ENCODE results near the gene SCUBE3. TPM values are rescaled to one million over a fixed set of nuclear protein-coding genes. Genes with fewer than 3 reads are reported as not detected.

SCUBE3 gene
- total and polyA plus RNA-seq, 2 of the 8 experiments (the other 6 are each of a cell fraction or from before 2014, with no cell fraction given), result 0.80 to 1.0 TPM

GRCh38 chr6:35265523-35265922, 51.8 kb downstream of the SCUBE3 start:
- no peak for DNase-seq (ENCODE audit: low read depth in 1 of 2, low spot score in 2 of 2)
- TF ChIP-seq JUND (IDR thresholded peaks at IDR 0.05; ENCODE audit: low read length) (no peak), SIX5 (IDR thresholded peaks at IDR 0.05; ENCODE audit: low read depth, low read length) (no peak), SUZ12 (IDR thresholded peaks at IDR 0.05; ENCODE audit: low read length) (no peak), KDM1A (IDR thresholded peaks at IDR 0.05; ENCODE audit: borderline replicate concordance, low read length) (no peak), TEAD4 (IDR thresholded peaks at IDR 0.05; ENCODE audit: low read depth, low read length) (no peak), HDAC6 (IDR thresholded peaks at IDR 0.05; ENCODE audit: low read depth, low read length) (no peak), CHD1 (IDR thresholded peaks at IDR 0.05; ENCODE audit: low read depth, low read length) (no peak), USF2 (IDR thresholded peaks at IDR 0.05; ENCODE audit: low read length) (no peak), EZH2 (IDR thresholded peaks at IDR 0.05; ENCODE audit: low read depth, low read length, severe bottlenecking) (no peak), GABPA (IDR thresholded peaks at IDR 0.05; ENCODE audit: borderline replicate concordance, insufficient read depth, low read length) (no peak), CEBPB (IDR thresholded peaks at IDR 0.05; ENCODE audit: low read depth, low read length) (no peak), TAF1 (IDR thresholded peaks at IDR 0.05; ENCODE audit: low read depth, low read length) (no peak), SIN3A (conservative IDR thresholded peaks at IDR 0.05 in 1 of 2, IDR thresholded peaks at IDR 0.05 in 1 of 2; ENCODE audit: low read depth in 1 of 2, low read length in 2 of 2) (no peak)
- H3K27ac ChIP-seq (ENCODE audit: low read depth, low read length), result no peak overlapping the region
- no peaks in the 10 kb centered on the region for H3K36me3 ChIP-seq (ENCODE audit: control insufficient read depth in 2 of 4, insufficient read depth in 4 of 4, low read length in 3 of 4)
- no peak overlapping the region for H3K56ac ChIP-seq (replicated peaks; ENCODE audit: insufficient read length, low read depth, low read length)
- peaks cover 0 to 1% of the 10 kb centered on the region in 2 experiments for H4K20me1 ChIP-seq (replicated peaks in 1 of 2; ENCODE audit: control insufficient read depth in 1 of 2, insufficient read depth in 2 of 2, low read length in 2 of 2)
- ChIA-PET POLR2A (ENCODE audit: partially characterized antibody) (interaction anchor here (0.6 kb wide), 1 partner anchor 856 kb away, joined by 3 read pairs; no protein-coding TSS in a partner anchor), CTCF (ENCODE audit: partially characterized antibody) (interaction anchor here (1.4 kb wide), 1 partner anchor 28 kb away, joined by 3 read pairs; no protein-coding TSS in a partner anchor)
- no peak overlapping the region for H2BK120ac ChIP-seq (replicated peaks; ENCODE audit: low read depth, low read length)
- H3K9ac ChIP-seq (replicated peaks in 1 of 4; ENCODE audit: extremely low read depth in 1 of 4, low read depth in 3 of 4, low read length in 3 of 4), result no peak overlapping the region
- H3K79me2 ChIP-seq (ENCODE audit: control insufficient read depth in 1 of 2, insufficient read depth in 2 of 2, low read length in 2 of 2), result no peaks in the 10 kb centered on the region
- no peak overlapping the region for H3K23ac ChIP-seq (ENCODE audit: insufficient read length)
- no peak overlapping the region for H2BK15ac ChIP-seq (ENCODE audit: low read length)
- H3K27me3 ChIP-seq (replicated peaks in 1 of 4; ENCODE audit: control insufficient read depth in 3 of 4, extremely low read depth in 1 of 4, insufficient read depth in 3 of 4, low read length in 3 of 4), result no peaks in the 10 kb centered on the region; a peak in 2 of 7 replicates
- H3K14ac ChIP-seq (ENCODE audit: insufficient read length), result no peak overlapping the region
- no peaks in the 10 kb centered on the region for H3K79me1 ChIP-seq (ENCODE audit: low read depth, low read length)
- FAIRE-seq, result no peak
- H2BK20ac ChIP-seq (ENCODE audit: low read length), result no peak overlapping the region
- H3K4me3 ChIP-seq (ENCODE audit: extremely low read depth in 1 of 4, insufficient read depth in 2 of 4, low read depth in 3 of 4, low read length in 4 of 4), result no peak overlapping the region
- no peak overlapping the region for H2BK5ac ChIP-seq (ENCODE audit: low read depth, low read length)
- no peak overlapping the region for H3K18ac ChIP-seq (ENCODE audit: extremely low read depth, low read length)
- no peak overlapping the region for H2AFZ ChIP-seq (ENCODE audit: low read length)
- no peak overlapping the region for H3K4me2 ChIP-seq (ENCODE audit: insufficient read depth in 1 of 2, low read depth in 2 of 2, low read length in 2 of 2)
- H3K4ac ChIP-seq (replicated peaks; ENCODE audit: insufficient read length, low read depth, low read length), result no peak overlapping the region
- H2AK5ac ChIP-seq (ENCODE audit: low read depth, low read length), result no peak overlapping the region
- H2BK12ac ChIP-seq (ENCODE audit: low read depth, low read length), result no peak overlapping the region
- peaks cover 0 to 6% (median 0%) of the 10 kb centered on the region in 4 experiments; a peak in 3 of 7 replicates for H3K4me1 ChIP-seq (replicated peaks in 1 of 4; ENCODE audit: control insufficient read depth in 3 of 4, insufficient read depth in 4 of 4, low read length in 3 of 4)
- no peak overlapping the region for H4K5ac ChIP-seq (ENCODE audit: insufficient read length, low read depth, low read length)
- H3K9me3 ChIP-seq (ENCODE audit: insufficient read depth in 2 of 2, low read depth in 1 of 2, low read length in 1 of 2), result no peaks in the 10 kb centered on the region
- no peak overlapping the region for H4K91ac ChIP-seq (replicated peaks; ENCODE audit: insufficient read length, low read length)
- H4K8ac ChIP-seq (ENCODE audit: extremely low read depth, insufficient read depth, low read length), result no peak overlapping the region
- H3K23me2 ChIP-seq (ENCODE audit: low read depth, low read length), result peaks cover under 1% of the 10 kb centered on the region; the same call in 1 of the 2 replicates
- WGBS, 2 experiments (ENCODE audit: extremely low coverage in 1 of 2, insufficient coverage in 1 of 2, insufficient read length in 1 of 2, insufficient replicate concordance in 2 of 2, low coverage in 1 of 2, low lambda C conversion rate in 2 of 2, missing lambda C conversion rate in 1 of 2), result 100% methylated on average over 2 of the region's 2 CpGs; no CpG with 5 or more reads in 1 of the 2 experiments

Measured in H1 (cell line).